Right ventricle myocardium superior (tissue), 1 donor: ENCODE measurements around the gene ILRUN. TPM values are rescaled to one million over a fixed set of nuclear protein-coding genes. Genes with fewer than 3 reads are reported as not detected.
"Not testable (repeated sequence)": the region's sequence is repeated elsewhere in the genome, so short reads cannot be mapped to it uniquely, and the experiment has no call there.

Experiments used
- ATAC-seq: fragments of 200-7000 bp; cut with Tn5 transposase; one replicate; pipeline ENCODE4 v1.9.1; 2020; ENCODE audit warnings: mild to moderate bottlenecking; ENCODE audit not compliant: poor library complexity
- DNase-seq: peaks from one replicate; pipeline ENCODE4 v3.0.0-alpha.2; 2020
- intact Hi-C: fragments of 100-400 bp; cut with DNase I; formaldehyde crosslinking; loops from one replicate; pipeline ENCODE4 v1.11.2; 2022
- total RNA-seq: library from RNA; stranded (reverse); fragmentation: NEBNext Ultra II Directional; extraction: Animal tissue kit (Norgen Biotek cat#: 25700); gene quantifications from one replicate; pipeline ENCODE4 v1.2.1, GENCODE V29; 2021
- donor health status: DM: no; HTN: yes; CAD: no; lungs with severe emphysema.

ILRUN gene
- total RNA-seq, 1 donor from 2014 or later: 132 TPM

DNA sequence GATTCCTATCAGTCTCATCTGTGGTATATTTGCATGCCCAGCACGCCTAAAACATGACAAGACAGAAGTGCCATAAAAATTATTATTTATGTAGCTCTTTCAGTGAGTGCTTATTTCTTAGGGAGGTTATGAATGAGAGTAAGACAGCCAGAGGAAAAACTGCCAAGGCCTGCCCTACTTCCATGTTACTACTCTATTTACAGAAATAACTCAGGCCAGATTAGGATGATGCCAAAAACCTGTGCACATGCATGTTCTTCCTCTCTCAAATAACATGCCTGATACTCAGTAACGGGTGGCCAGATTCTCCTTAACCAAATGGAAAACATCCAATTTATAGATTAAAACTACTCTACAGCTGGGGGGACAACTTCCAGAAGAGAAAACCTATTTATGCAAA is 45.7 kb downstream of the ILRUN start:
- DNase-seq: no peak
- intact Hi-C loops: no loop called here
- peak; percentile 64 for ATAC-seq

- DNase-seq, ATAC-seq, intact Hi-C loops: not testable (repeated sequence)
These were observed 46.3 kb downstream of the ILRUN start for GRCh38 chr6:34650232-34650631.

GRCh38 chr6:34648806-34649205 is 47.8 kb downstream of the ILRUN start:
- intact Hi-C loops: no loop called here
- no peak for ATAC-seq

More at GRCh38 chr6:34648806-34649205, 47.8 kb downstream of the ILRUN start:
- DNase-seq: no peak

Other genes with a start within 250 kb of the ILRUN start
- gene PACSIN1, start 230.7 kb downstream of the ILRUN start, total RNA-seq: 11.3 TPM
- not detected for gene SPDEF, start 140.4 kb downstream of the ILRUN start, total RNA-seq
- gene SNRPC, start 60.7 kb upstream of the ILRUN start, total RNA-seq: 164 TPM
- 17.2 TPM for gene BLTP3A, start 95.3 kb upstream of the ILRUN start, total RNA-seq
- 13.7 TPM for gene TAF11, start 191.3 kb upstream of the ILRUN start, total RNA-seq
- 25.0 TPM for gene ANKS1A, start 192.5 kb upstream of the ILRUN start, total RNA-seq